ENCODE results near the gene ATAD3B.
"Not testable (repeated sequence)": the region's sequence is repeated elsewhere in the genome, so short reads cannot be mapped to it uniquely, and the experiment has no call there.

The ATAD3B gene

GRCh38 chr1:1533894-1534291, 62.3 kb downstream of the ATAD3B start:
- WGBS (ENCODE audit: insufficient coverage), result 97% methylated on average over 6 of the region's 18 CpGs
- H3K4me3 ChIP-seq (ENCODE audit: control insufficient read depth in 1 of 7, extremely low read depth in 1 of 7, insufficient read depth in 4 of 7, low read depth in 2 of 7, low read length in 6 of 7); H3K27me3 ChIP-seq (replicated peaks in 2 of 5; ENCODE audit: control insufficient read depth in 4 of 5, insufficient read depth in 5 of 5, low read length in 4 of 5); POLR2A ChIA-PET; H3K27ac ChIP-seq (ENCODE audit: insufficient read depth in 1 of 2, low read depth in 1 of 2, low read length in 2 of 2, poor library complexity in 1 of 2, severe bottlenecking in 2 of 2); H3K9me3 ChIP-seq (ENCODE audit: control extremely low read depth in 1 of 5, control insufficient read depth in 4 of 5, insufficient read depth in 2 of 5, low read depth in 1 of 5, low read length in 4 of 5); DNase-seq; H3K4me1 ChIP-seq (ENCODE audit: control extremely low read depth in 1 of 4, control insufficient read depth in 4 of 4, insufficient read depth in 4 of 4, low read length in 3 of 4); CTCF ChIA-PET: not testable (repeated sequence)
- H3K36me3 ChIP-seq (ENCODE audit: control insufficient read depth in 4 of 4, insufficient read depth in 4 of 4, low read length in 3 of 4), result peaks cover 3 to 22% (median 14%) of the 10 kb centered on the region in 4 experiments

GRCh38 chr1:1534401-1535154, 63.0 kb downstream of the ATAD3B start:
- H3K9me3 ChIP-seq (ENCODE audit: control extremely low read depth in 1 of 5, control insufficient read depth in 4 of 5, insufficient read depth in 2 of 5, low read depth in 1 of 5, low read length in 4 of 5), result peaks cover 0 to 7% (median 4%) of the 10 kb centered on the region in 5 experiments
- DNase-seq, result no peak
- no peak overlapping the region for H3K4me3 ChIP-seq (ENCODE audit: control insufficient read depth in 1 of 7, extremely low read depth in 1 of 7, insufficient read depth in 4 of 7, low read depth in 2 of 7, low read length in 6 of 7)
- POLR2A ChIA-PET, result no interaction called here
- 100% methylated on average over 7 of the region's 31 CpGs for WGBS (ENCODE audit: insufficient coverage)
- H3K36me3 ChIP-seq (ENCODE audit: control insufficient read depth in 4 of 4, insufficient read depth in 4 of 4, low read length in 3 of 4), result peaks cover under 1 to 17% (median 11%) of the 10 kb centered on the region in 4 experiments
- CTCF ChIA-PET, result no interaction called here
- peaks cover 0 to 5% (median 0%) of the 10 kb centered on the region in 5 experiments for H3K27me3 ChIP-seq (replicated peaks in 2 of 5; ENCODE audit: control insufficient read depth in 4 of 5, insufficient read depth in 5 of 5, low read length in 4 of 5)
- H3K4me1 ChIP-seq (ENCODE audit: control extremely low read depth in 1 of 4, control insufficient read depth in 4 of 4, insufficient read depth in 4 of 4, low read length in 3 of 4), result peaks cover 0 to 5% (median 2%) of the 10 kb centered on the region in 4 experiments
- no peak overlapping the region for H3K27ac ChIP-seq (ENCODE audit: insufficient read depth in 1 of 2, low read depth in 1 of 2, low read length in 2 of 2, poor library complexity in 1 of 2, severe bottlenecking in 2 of 2)

GRCh38 chr1:1535201-1536018, 63.8 kb downstream of the ATAD3B start:
- Histone ChIP-seq H3K36me3 (ENCODE audit: control insufficient read depth in 4 of 4, insufficient read depth in 4 of 4, low read length in 3 of 4) (peaks cover 0 to 10% (median 5%) of the 10 kb centered on the region in 4 experiments), H3K27me3 (replicated peaks in 2 of 5; ENCODE audit: control insufficient read depth in 4 of 5, insufficient read depth in 5 of 5, low read length in 4 of 5) (peaks cover 0 to 6% (median 0%) of the 10 kb centered on the region in 5 experiments), H3K27ac (ENCODE audit: insufficient read depth in 1 of 2, low read depth in 1 of 2, low read length in 2 of 2, poor library complexity in 1 of 2, severe bottlenecking in 2 of 2) (no peak overlapping the region), H3K4me3 (ENCODE audit: control insufficient read depth in 1 of 7, extremely low read depth in 1 of 7, insufficient read depth in 4 of 7, low read depth in 2 of 7, low read length in 6 of 7) (no peak overlapping the region), H3K9me3 (ENCODE audit: control extremely low read depth in 1 of 5, control insufficient read depth in 4 of 5, insufficient read depth in 2 of 5, low read depth in 1 of 5, low read length in 4 of 5) (peaks cover 0 to 3% (median 0%) of the 10 kb centered on the region in 5 experiments), H3K4me1 (ENCODE audit: control extremely low read depth in 1 of 4, control insufficient read depth in 4 of 4, insufficient read depth in 4 of 4, low read length in 3 of 4) (peaks cover 0 to 6% (median 2%) of the 10 kb centered on the region in 4 experiments)
- 98% methylated on average over 46 of the region's 66 CpGs for WGBS (ENCODE audit: insufficient coverage)
- POLR2A ChIA-PET, result no interaction called here
- DNase-seq, result no peak
- CTCF ChIA-PET, result no interaction called here

GRCh38 chr1:1536019-1536937, 64.7 kb downstream of the ATAD3B start:
- ChIA-PET CTCF (interaction anchor here (1.2 kb wide), 1 partner anchor 15 kb away, joined by 4 read pairs; no protein-coding TSS in a partner anchor), POLR2A (no interaction called here)
- no peak for DNase-seq
- Histone ChIP-seq H3K4me3 (ENCODE audit: control insufficient read depth in 1 of 7, extremely low read depth in 1 of 7, insufficient read depth in 4 of 7, low read depth in 2 of 7, low read length in 6 of 7) (no peak overlapping the region), H3K27me3 (replicated peaks in 2 of 5; ENCODE audit: control insufficient read depth in 4 of 5, insufficient read depth in 5 of 5, low read length in 4 of 5) (peaks cover 0 to 6% (median 0%) of the 10 kb centered on the region in 5 experiments), H3K9me3 (ENCODE audit: control extremely low read depth in 1 of 5, control insufficient read depth in 4 of 5, insufficient read depth in 2 of 5, low read depth in 1 of 5, low read length in 4 of 5) (peaks cover 0 to 1% (median 0%) of the 10 kb centered on the region in 5 experiments), H3K4me1 (ENCODE audit: control extremely low read depth in 1 of 4, control insufficient read depth in 4 of 4, insufficient read depth in 4 of 4, low read length in 3 of 4) (peaks cover 0 to 11% (median 4%) of the 10 kb centered on the region in 4 experiments), H3K27ac (ENCODE audit: insufficient read depth in 1 of 2, low read depth in 1 of 2, low read length in 2 of 2, poor library complexity in 1 of 2, severe bottlenecking in 2 of 2) (no peak overlapping the region), H3K36me3 (ENCODE audit: control insufficient read depth in 4 of 4, insufficient read depth in 4 of 4, low read length in 3 of 4) (peaks cover 0 to 13% (median 7%) of the 10 kb centered on the region in 4 experiments)
- 92% methylated on average over 42 of the region's 48 CpGs for WGBS (ENCODE audit: insufficient coverage)

- Histone ChIP-seq H3K27me3 (replicated peaks in 2 of 5; ENCODE audit: control insufficient read depth in 4 of 5, insufficient read depth in 5 of 5, low read length in 4 of 5) (peaks cover 0 to 6% (median 0%) of the 10 kb centered on the region in 5 experiments), H3K4me1 (ENCODE audit: control extremely low read depth in 1 of 4, control insufficient read depth in 4 of 4, insufficient read depth in 4 of 4, low read length in 3 of 4) (peaks cover 0 to 11% (median 4%) of the 10 kb centered on the region in 4 experiments), H3K4me3 (ENCODE audit: control insufficient read depth in 1 of 7, extremely low read depth in 1 of 7, insufficient read depth in 4 of 7, low read depth in 2 of 7, low read length in 6 of 7) (no peak overlapping the region), H3K27ac (ENCODE audit: insufficient read depth in 1 of 2, low read depth in 1 of 2, low read length in 2 of 2, poor library complexity in 1 of 2, severe bottlenecking in 2 of 2) (no peak overlapping the region), H3K9me3 (ENCODE audit: control extremely low read depth in 1 of 5, control insufficient read depth in 4 of 5, insufficient read depth in 2 of 5, low read depth in 1 of 5, low read length in 4 of 5) (no peaks in the 10 kb centered on the region), H3K36me3 (ENCODE audit: control insufficient read depth in 4 of 4, insufficient read depth in 4 of 4, low read length in 3 of 4) (peaks cover 0 to 17% (median 10%) of the 10 kb centered on the region in 4 experiments)
- no peak for DNase-seq
- 98% methylated on average over 13 of the region's 15 CpGs for WGBS (ENCODE audit: insufficient coverage)
- ChIA-PET CTCF (interaction anchor here (1.2 kb wide), 1 partner anchor 16 kb away, joined by 4 read pairs; no protein-coding TSS in a partner anchor), POLR2A (no interaction called here)
Measured at GRCh38 chr1:1536938-1537546, 65.5 kb downstream of the ATAD3B start.

GRCh38 chr1:1537626-1538250, 66.2 kb downstream of the ATAD3B start:
- WGBS (ENCODE audit: insufficient coverage), result 97% methylated on average over 30 of the region's 32 CpGs
- H3K36me3 ChIP-seq (ENCODE audit: control insufficient read depth in 4 of 4, insufficient read depth in 4 of 4, low read length in 3 of 4), result peaks cover 0 to 24% (median 14%) of the 10 kb centered on the region in 4 experiments
- POLR2A ChIA-PET, result no interaction called here
- peaks cover 0 to 6% (median 0%) of the 10 kb centered on the region in 5 experiments for H3K27me3 ChIP-seq (replicated peaks in 2 of 5; ENCODE audit: control insufficient read depth in 4 of 5, insufficient read depth in 5 of 5, low read length in 4 of 5)
- no peak overlapping the region for H3K4me3 ChIP-seq (ENCODE audit: control insufficient read depth in 1 of 7, extremely low read depth in 1 of 7, insufficient read depth in 4 of 7, low read depth in 2 of 7, low read length in 6 of 7)
- no peaks in the 10 kb centered on the region for H3K9me3 ChIP-seq (ENCODE audit: control extremely low read depth in 1 of 5, control insufficient read depth in 4 of 5, insufficient read depth in 2 of 5, low read depth in 1 of 5, low read length in 4 of 5)
- CTCF ChIA-PET, result no interaction called here
- no peak for DNase-seq
- no peak overlapping the region for H3K27ac ChIP-seq (ENCODE audit: insufficient read depth in 1 of 2, low read depth in 1 of 2, low read length in 2 of 2, poor library complexity in 1 of 2, severe bottlenecking in 2 of 2)
- peaks cover 0 to 11% (median 4%) of the 10 kb centered on the region in 4 experiments for H3K4me1 ChIP-seq (ENCODE audit: control extremely low read depth in 1 of 4, control insufficient read depth in 4 of 4, insufficient read depth in 4 of 4, low read length in 3 of 4)
